WTC11 (cell line): ENCODE data around the gene PCNA.

Experiments
- CTCF ChIP-seq: fragments of 200-600 bp; IDR thresholded peaks from 2 replicates; pipeline ENCODE4 v1.8.0; 2022; ENCODE audit warnings: antibody characterized with exemption
- ELF4 ChIP-seq: sonication (generic); formaldehyde crosslinking; IDR thresholded peaks from 2 replicates; pipeline ENCODE4 v1.8.1; 2022; ENCODE audit warnings: low read depth, mild to moderate bottlenecking, moderate library complexity, missing genetic modification reagents
- ESRRA ChIP-seq: sonication (generic); formaldehyde crosslinking; IDR thresholded peaks from 2 replicates; pipeline ENCODE4 v1.8.1; 2022; ENCODE audit warnings: mild to moderate bottlenecking, missing genetic modification reagents, borderline replicate concordance
- MAX ChIP-seq: sonication (generic); formaldehyde crosslinking; IDR thresholded peaks from 2 replicates; pipeline ENCODE4 v1.8.0; 2022; ENCODE audit warnings: mild to moderate bottlenecking, missing genetic modification reagents
- NFYB ChIP-seq: sonication (generic); formaldehyde crosslinking; conservative IDR thresholded peaks from 2 replicates; pipeline ENCODE4 v1.8.0; 2022; ENCODE audit warnings: low read depth, missing genetic modification reagents
- RELA ChIP-seq: sonication (generic); formaldehyde crosslinking; IDR thresholded peaks from 2 replicates; pipeline ENCODE4 v1.8.1; 2022; ENCODE audit warnings: missing genetic modification reagents, mild to moderate bottlenecking, borderline replicate concordance
- SMAD3 ChIP-seq: sonication (generic); formaldehyde crosslinking; IDR thresholded peaks from 2 replicates; pipeline ENCODE4 v1.8.0; 2022; ENCODE audit warnings: missing genetic modification reagents, mild to moderate bottlenecking, borderline replicate concordance
- USF1 ChIP-seq: sonication (generic); formaldehyde crosslinking; IDR thresholded peaks from 2 replicates; pipeline ENCODE4 v1.8.0; 2022; ENCODE audit warnings: mild to moderate bottlenecking, missing genetic modification reagents
- USF2 ChIP-seq: sonication (generic); formaldehyde crosslinking; IDR thresholded peaks from 2 replicates; pipeline ENCODE4 v1.8.1; 2023; ENCODE audit warnings: mild to moderate bottlenecking, missing genetic modification reagents, moderate library complexity
- ZNF263 ChIP-seq: sonication (generic); formaldehyde crosslinking; IDR thresholded peaks from 2 replicates; pipeline ENCODE4 v1.8.1; 2022; ENCODE audit warnings: low read depth, mild to moderate bottlenecking, moderate library complexity, missing genetic modification reagents
- ZNF281 ChIP-seq: sonication (generic); formaldehyde crosslinking; IDR thresholded peaks from 2 replicates; pipeline ENCODE4 v1.8.0; 2023; ENCODE audit warnings: mild to moderate bottlenecking, missing genetic modification reagents

GRCh38 chr20:5148581-5148980, 28.8 kb upstream of the PCNA start:
- TF ChIP-seq CTCF (no peak), NFYB (no peak), MAX (CRISPR knock-in tag) (no peak), ZNF263 (CRISPR knock-in tag) (no peak), USF1 (no peak), ELF4 (CRISPR knock-in tag) (no peak), SMAD3 (CRISPR knock-in tag) (no peak), RELA (CRISPR knock-in tag) (no peak), ZNF281 (CRISPR knock-in tag) (no peak), ESRRA (CRISPR knock-in tag) (no peak), USF2 (no peak)
